A549 (cell line): ENCODE results near the gene SERPINB2.

ENCODE experiments used
- CEBPB ChIP-seq, 2 experiments: fragments of >200 bp in 1 of 2; sonication (Bioruptor Twin) in 1 of 2; formaldehyde crosslinking in 1 of 2; IDR thresholded peaks; 2 replicates each; pipeline ENCODE4 v1.6.1; 2012 to 2016
- CHD2 ChIP-seq: fragments of 150-350 bp; IDR thresholded peaks from 2 replicates; pipeline ENCODE4 v1.6.1; 2014; ENCODE audit warnings: low read length; ENCODE audit not compliant: partially characterized antibody
- CTCF ChIP-seq: fragments of >200 bp; sonication (Bioruptor Twin); formaldehyde crosslinking; IDR thresholded peaks from 3 replicates; pipeline ENCODE4 v1.5.1; 2016
- EHF ChIP-seq: fragments of 250-450 bp; sonication (Bioruptor Pico); IDR thresholded peaks from 2 replicates; pipeline ENCODE4 v1.5.0; 2020; ENCODE audit warnings: mild to moderate bottlenecking
- EHMT2 ChIP-seq: fragments of 200-600 bp; sonication (generic); IDR thresholded peaks from 2 replicates; pipeline ENCODE4 v1.6.1; 2016; ENCODE audit warnings: antibody characterized with exemption, low read depth, mild to moderate bottlenecking, moderate library complexity
- EP300 ChIP-seq, 2 experiments: fragments of >200 bp; sonication (Bioruptor Twin); formaldehyde crosslinking; IDR thresholded peaks; 2 replicates in 1 of 2; 3 replicates in 1 of 2; pipeline ENCODE4 v1.6.1; 2016 to 2017
- MAFK ChIP-seq: fragments of 450-650 bp; IDR thresholded peaks from 2 replicates; pipeline ENCODE4 v1.6.1; 2014; ENCODE audit not compliant: partially characterized antibody
- POLR2A ChIP-seq: IDR thresholded peaks from 2 replicates; pipeline ENCODE4 v1.6.1; 2012; ENCODE audit warnings: mild to moderate bottlenecking, low read length
- RAD21 ChIP-seq, 2 experiments: fragments of >200 bp in 1 of 2; sonication (Bioruptor Twin) in 1 of 2; formaldehyde crosslinking in 1 of 2; IDR thresholded peaks in 1 of 2; conservative IDR thresholded peaks in 1 of 2; 2 replicates in 1 of 2; 3 replicates in 1 of 2; pipeline ENCODE4 v1.6.1; 2012 to 2018; ENCODE audit warnings: inconsistent platforms in 1 of 2
- RCOR1 ChIP-seq: fragments of 150-350 bp; IDR thresholded peaks from 2 replicates; pipeline ENCODE4 v1.6.1; 2014; ENCODE audit warnings: antibody characterized with exemption, low read length, low read depth
- SMC3 ChIP-seq: fragments of >200 bp; sonication (Bioruptor Twin); formaldehyde crosslinking; IDR thresholded peaks from 3 replicates; pipeline ENCODE4 v1.6.1; 2018; ENCODE audit warnings: inconsistent platforms
- USF2 ChIP-seq: fragments of 450-650 bp; IDR thresholded peaks from 2 replicates; pipeline ENCODE4 v1.6.1; 2014; ENCODE audit warnings: antibody characterized with exemption
- ZSCAN20 ChIP-seq: fragments of 250-450 bp; sonication (Bioruptor Pico); IDR thresholded peaks from 2 replicates; pipeline ENCODE4 v1.8.0; 2022; ENCODE audit warnings: mild to moderate bottlenecking, moderate library complexity
- TF ChIP-seq, protein P1 (sequence below): IDR thresholded peaks from 2 replicates; pipeline ENCODE4 v1.6.1; 2012

DNA sequence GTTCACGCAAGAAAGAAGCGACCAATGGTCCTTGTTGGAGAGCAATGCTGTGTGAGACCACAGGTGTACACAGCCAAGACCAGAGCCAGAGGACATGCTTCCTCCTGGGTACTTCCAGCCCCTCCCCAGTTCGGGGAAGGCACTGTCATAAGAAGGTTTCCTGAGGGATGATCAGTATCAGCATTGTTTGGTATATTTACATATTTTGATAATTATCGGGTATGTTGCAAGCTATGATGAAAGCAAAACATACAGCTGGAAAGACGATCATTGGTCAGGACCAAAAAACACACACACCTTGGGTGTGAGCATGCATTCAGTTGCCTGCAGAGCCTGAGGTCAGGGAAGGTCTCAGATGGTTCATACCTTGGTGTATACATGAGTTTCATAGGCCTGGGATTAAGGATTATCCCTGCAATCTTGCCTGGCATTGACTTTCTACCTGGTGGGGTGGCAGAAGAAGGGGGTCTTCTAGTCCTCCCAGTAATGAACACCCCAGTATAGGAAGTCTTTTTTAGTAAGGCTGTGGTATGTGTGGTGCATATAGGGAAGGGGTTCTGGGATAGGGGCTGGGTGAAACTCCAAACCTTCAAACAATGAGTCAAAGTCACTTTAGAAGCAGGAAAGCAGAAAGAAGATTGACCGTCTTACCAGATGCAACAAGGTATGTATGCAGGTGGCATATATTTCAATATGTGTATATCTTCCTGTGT lies 2.9 kb downstream of the SERPINB2 start:
- TF ChIP-seq CTCF (no peak), RCOR1 (no peak), CEBPB (IDR thresholded peaks at IDR 0.05) (no peak), USF2 (no peak), POLR2A (no peak), EHF (no peak), EP300 (IDR thresholded peaks at IDR 0.05) (no peak), ZSCAN20 (no peak), EHMT2 (no peak), CHD2 (no peak), SMC3 (no peak), MAFK (no peak), RAD21 (conservative IDR thresholded peaks at IDR 0.05 in 1 of 2, IDR thresholded peaks at IDR 0.05 in 1 of 2) (no peak)
- TF ChIP-seq, protein P1, sequence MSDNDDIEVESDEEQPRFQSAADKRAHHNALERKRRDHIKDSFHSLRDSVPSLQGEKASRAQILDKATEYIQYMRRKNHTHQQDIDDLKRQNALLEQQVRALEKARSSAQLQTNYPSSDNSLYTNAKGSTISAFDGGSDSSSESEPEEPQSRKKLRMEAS = no peak
